HEK293 (cell line): Measurements from ENCODE around the gene SRSF2.
A peak's percentile ranks its signal among the peaks of the same experiment; 100 is the strongest.

Experiments used
- RBAK ChIP-seq: fragments of 450-650 bp; formaldehyde crosslinking; IDR thresholded peaks from 2 replicates; pipeline ENCODE4 v1.5.1; 2016; ENCODE audit warnings: missing biosample characterization, missing genetic modification characterization
- REPIN1 ChIP-seq: fragments of 450-650 bp; formaldehyde crosslinking; IDR thresholded peaks from 2 replicates; pipeline ENCODE4 v1.5.1; 2017; ENCODE audit warnings: missing biosample characterization, missing genetic modification characterization, low read depth
- SETDB1 ChIP-seq: IDR thresholded peaks from one replicate; pipeline ENCODE4 v1.6.1; 2017; ENCODE audit warnings: mild to moderate bottlenecking, low read length, moderate library complexity, mixed read lengths; ENCODE audit not compliant: insufficient read length
- TRIM28 ChIP-seq: IDR thresholded peaks from 2 replicates; pipeline ENCODE4 v1.6.1; 2011; ENCODE audit warnings: low read length, control low read depth, borderline replicate concordance
- ZIC2 ChIP-seq: fragments of 450-650 bp; formaldehyde crosslinking; IDR thresholded peaks from 2 replicates; pipeline ENCODE4 v1.5.1; 2016; ENCODE audit warnings: missing biosample characterization, missing genetic modification characterization
- ZNF174 ChIP-seq: fragments of 450-650 bp; formaldehyde crosslinking; IDR thresholded peaks from 2 replicates; pipeline ENCODE4 v1.5.0; 2017; ENCODE audit warnings: missing biosample characterization, mild to moderate bottlenecking, missing genetic modification characterization
- ZNF175 ChIP-seq: fragments of 450-650 bp; formaldehyde crosslinking; IDR thresholded peaks from 2 replicates; pipeline ENCODE4 v1.5.1; 2016; ENCODE audit warnings: missing biosample characterization, missing genetic modification characterization
- ZNF2 ChIP-seq: fragments of 450-650 bp; formaldehyde crosslinking; IDR thresholded peaks from 2 replicates; pipeline ENCODE4 v1.5.1; 2016; ENCODE audit warnings: missing biosample characterization, missing genetic modification characterization
- ZNF404 ChIP-seq: fragments of 450-650 bp; formaldehyde crosslinking; IDR thresholded peaks from 2 replicates; pipeline ENCODE4 v1.5.1; 2017; ENCODE audit warnings: missing biosample characterization, missing genetic modification characterization
- ZNF510 ChIP-seq: fragments of 450-650 bp; formaldehyde crosslinking; IDR thresholded peaks from 2 replicates; pipeline ENCODE4 v1.5.1; 2018; ENCODE audit warnings: mild to moderate bottlenecking, missing genetic modification characterization, missing biosample characterization; ENCODE audit not compliant: insufficient replicate concordance
- ZNF530 ChIP-seq: fragments of 450-650 bp; formaldehyde crosslinking; IDR thresholded peaks from 2 replicates; pipeline ENCODE4 v1.5.1; 2016; ENCODE audit warnings: low read depth, missing biosample characterization, missing genetic modification characterization
- ZNF600 ChIP-seq: fragments of 450-650 bp; formaldehyde crosslinking; IDR thresholded peaks from 2 replicates; pipeline ENCODE4 v1.5.1; 2016; ENCODE audit warnings: missing biosample characterization, missing genetic modification characterization
- ZNF785 ChIP-seq: fragments of 450-650 bp; formaldehyde crosslinking; IDR thresholded peaks from 2 replicates; pipeline ENCODE4 v1.5.1; 2016; ENCODE audit warnings: missing biosample characterization, missing genetic modification characterization
- TF ChIP-seq, protein P1 (sequence below): fragments of 450-650 bp; formaldehyde crosslinking; IDR thresholded peaks from 2 replicates; pipeline ENCODE4 v1.5.1; 2016; ENCODE audit warnings: missing biosample characterization, missing genetic modification characterization
- TF ChIP-seq, protein P2 (sequence below): sonication (generic); formaldehyde crosslinking; IDR thresholded peaks from 2 replicates; pipeline ENCODE4 v1.8.1; 2022; ENCODE audit warnings: mild to moderate bottlenecking, moderate library complexity, missing genetic modification reagents
- TF ChIP-seq, protein P3 (sequence below): fragments of 450-650 bp; formaldehyde crosslinking; IDR thresholded peaks from 2 replicates; pipeline ENCODE4 v1.5.1; 2016; ENCODE audit warnings: missing biosample characterization, missing genetic modification characterization
- TF ChIP-seq, protein P4 (sequence below): fragments of 450-650 bp; formaldehyde crosslinking; IDR thresholded peaks from 2 replicates; pipeline ENCODE4 v1.5.1; 2017; ENCODE audit warnings: missing biosample characterization, missing genetic modification characterization
- TF ChIP-seq, protein P5 (sequence below): fragments of 450-650 bp; formaldehyde crosslinking; IDR thresholded peaks from 2 replicates; pipeline ENCODE4 v1.5.1; 2016; ENCODE audit warnings: missing biosample characterization, missing genetic modification characterization, borderline replicate concordance
- TF ChIP-seq, protein P6 (sequence below): IDR thresholded peaks from 2 replicates; pipeline ENCODE4 v1.6.1; 2011; ENCODE audit warnings: mild to moderate bottlenecking, low read depth, low read length, borderline replicate concordance
- TF ChIP-seq, protein P7 (sequence below): fragments of 450-650 bp; formaldehyde crosslinking; IDR thresholded peaks from 2 replicates; pipeline ENCODE4 v1.5.1; 2016; ENCODE audit warnings: missing biosample characterization, missing genetic modification characterization
- TF ChIP-seq, protein P8 (sequence below): fragments of 450-650 bp; formaldehyde crosslinking; IDR thresholded peaks from 2 replicates; pipeline ENCODE4 v1.5.1; 2016; ENCODE audit warnings: missing biosample characterization, missing genetic modification characterization
- TF ChIP-seq, protein P9 (sequence below): fragments of 450-650 bp; formaldehyde crosslinking; IDR thresholded peaks from 2 replicates; pipeline ENCODE4 v1.5.1; 2016; ENCODE audit warnings: missing biosample characterization, missing genetic modification characterization

SRSF2 gene

DNA sequence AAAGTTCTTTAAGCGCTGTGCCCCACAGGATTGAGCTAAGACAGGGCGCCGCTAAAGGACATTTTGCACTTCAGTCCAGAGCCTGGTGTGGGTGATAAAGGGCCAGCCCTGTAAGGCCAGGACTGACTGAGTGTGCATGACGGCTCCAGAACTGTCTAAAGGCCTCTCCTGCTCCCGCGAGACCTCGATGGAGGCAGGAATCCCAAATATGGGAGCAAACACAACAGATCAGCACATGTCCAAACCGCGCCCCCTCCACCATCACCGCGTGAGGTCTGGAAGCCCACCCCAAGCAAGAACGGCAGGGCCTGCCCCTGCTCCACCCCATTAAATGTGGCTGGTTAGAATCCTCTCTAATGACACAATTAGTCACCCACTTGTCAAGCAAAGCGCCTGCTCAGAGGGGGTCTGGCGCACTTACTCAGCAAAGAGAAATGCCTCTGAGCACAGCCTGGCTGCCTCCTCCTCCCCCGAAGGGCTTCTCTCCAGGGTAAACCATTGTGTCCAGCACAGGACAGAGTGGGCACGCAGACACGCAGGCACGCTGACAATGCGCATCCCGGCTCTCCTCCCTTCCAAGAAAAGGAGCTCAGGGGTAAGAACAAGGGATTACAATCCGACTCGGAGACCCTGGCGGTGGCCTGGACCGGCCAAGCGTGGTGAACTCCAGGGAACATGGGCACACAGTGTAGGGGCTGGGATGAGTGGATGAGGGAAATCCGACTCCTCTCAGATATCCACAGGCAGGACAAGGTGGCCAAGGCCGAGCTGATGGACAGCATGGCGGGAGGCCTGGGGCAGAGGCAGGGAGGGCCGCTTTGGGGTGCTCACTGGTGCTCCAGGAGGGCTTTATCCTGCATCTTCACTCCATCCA, 27.8 kb downstream of the SRSF2 start (continued):
- TF ChIP-seq, protein P1, sequence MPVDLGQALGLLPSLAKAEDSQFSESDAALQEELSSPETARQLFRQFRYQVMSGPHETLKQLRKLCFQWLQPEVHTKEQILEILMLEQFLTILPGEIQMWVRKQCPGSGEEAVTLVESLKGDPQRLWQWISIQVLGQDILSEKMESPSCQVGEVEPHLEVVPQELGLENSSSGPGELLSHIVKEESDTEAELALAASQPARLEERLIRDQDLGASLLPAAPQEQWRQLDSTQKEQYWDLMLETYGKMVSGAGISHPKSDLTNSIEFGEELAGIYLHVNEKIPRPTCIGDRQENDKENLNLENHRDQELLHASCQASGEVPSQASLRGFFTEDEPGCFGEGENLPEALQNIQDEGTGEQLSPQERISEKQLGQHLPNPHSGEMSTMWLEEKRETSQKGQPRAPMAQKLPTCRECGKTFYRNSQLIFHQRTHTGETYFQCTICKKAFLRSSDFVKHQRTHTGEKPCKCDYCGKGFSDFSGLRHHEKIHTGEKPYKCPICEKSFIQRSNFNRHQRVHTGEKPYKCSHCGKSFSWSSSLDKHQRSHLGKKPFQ (tag by site-specific recombination) = no peak
- no peak for TF ChIP-seq ZNF510 (tag by site-specific recombination)
- no peak for TF ChIP-seq RBAK (tag by site-specific recombination)
- TF ChIP-seq, protein P2, sequence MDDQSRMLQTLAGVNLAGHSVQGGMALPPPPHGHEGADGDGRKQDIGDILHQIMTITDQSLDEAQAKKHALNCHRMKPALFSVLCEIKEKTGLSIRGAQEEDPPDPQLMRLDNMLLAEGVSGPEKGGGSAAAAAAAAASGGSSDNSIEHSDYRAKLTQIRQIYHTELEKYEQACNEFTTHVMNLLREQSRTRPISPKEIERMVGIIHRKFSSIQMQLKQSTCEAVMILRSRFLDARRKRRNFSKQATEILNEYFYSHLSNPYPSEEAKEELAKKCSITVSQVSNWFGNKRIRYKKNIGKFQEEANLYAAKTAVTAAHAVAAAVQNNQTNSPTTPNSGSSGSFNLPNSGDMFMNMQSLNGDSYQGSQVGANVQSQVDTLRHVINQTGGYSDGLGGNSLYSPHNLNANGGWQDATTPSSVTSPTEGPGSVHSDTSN (CRISPR knock-in tag) = no peak; the same call in none of the 2 replicates
- TF ChIP-seq ZIC2 (tag by site-specific recombination) = peak; percentile 90
- no peak for TF ChIP-seq REPIN1
- TF ChIP-seq, protein P3, sequence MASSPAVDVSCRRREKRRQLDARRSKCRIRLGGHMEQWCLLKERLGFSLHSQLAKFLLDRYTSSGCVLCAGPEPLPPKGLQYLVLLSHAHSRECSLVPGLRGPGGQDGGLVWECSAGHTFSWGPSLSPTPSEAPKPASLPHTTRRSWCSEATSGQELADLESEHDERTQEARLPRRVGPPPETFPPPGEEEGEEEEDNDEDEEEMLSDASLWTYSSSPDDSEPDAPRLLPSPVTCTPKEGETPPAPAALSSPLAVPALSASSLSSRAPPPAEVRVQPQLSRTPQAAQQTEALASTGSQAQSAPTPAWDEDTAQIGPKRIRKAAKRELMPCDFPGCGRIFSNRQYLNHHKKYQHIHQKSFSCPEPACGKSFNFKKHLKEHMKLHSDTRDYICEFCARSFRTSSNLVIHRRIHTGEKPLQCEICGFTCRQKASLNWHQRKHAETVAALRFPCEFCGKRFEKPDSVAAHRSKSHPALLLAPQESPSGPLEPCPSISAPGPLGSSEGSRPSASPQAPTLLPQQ (tag by site-specific recombination) = no peak
- TF ChIP-seq ZNF404 = no peak
- 0 out of 2 replicates have a peak, but pooled peaks have one; percentile 26 for TF ChIP-seq ZNF2 (tag by site-specific recombination)
- TF ChIP-seq ZNF174 (tag by site-specific recombination) = no peak
- TF ChIP-seq, protein P4, sequence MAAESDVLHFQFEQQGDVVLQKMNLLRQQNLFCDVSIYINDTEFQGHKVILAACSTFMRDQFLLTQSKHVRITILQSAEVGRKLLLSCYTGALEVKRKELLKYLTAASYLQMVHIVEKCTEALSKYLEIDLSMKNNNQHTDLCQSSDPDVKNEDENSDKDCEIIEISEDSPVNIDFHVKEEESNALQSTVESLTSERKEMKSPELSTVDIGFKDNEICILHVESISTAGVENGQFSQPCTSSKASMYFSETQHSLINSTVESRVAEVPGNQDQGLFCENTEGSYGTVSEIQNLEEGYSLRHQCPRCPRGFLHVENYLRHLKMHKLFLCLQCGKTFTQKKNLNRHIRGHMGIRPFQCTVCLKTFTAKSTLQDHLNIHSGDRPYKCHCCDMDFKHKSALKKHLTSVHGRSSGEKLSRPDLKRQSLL (tag by site-specific recombination) = peak; percentile 88
- TF ChIP-seq, protein P5, sequence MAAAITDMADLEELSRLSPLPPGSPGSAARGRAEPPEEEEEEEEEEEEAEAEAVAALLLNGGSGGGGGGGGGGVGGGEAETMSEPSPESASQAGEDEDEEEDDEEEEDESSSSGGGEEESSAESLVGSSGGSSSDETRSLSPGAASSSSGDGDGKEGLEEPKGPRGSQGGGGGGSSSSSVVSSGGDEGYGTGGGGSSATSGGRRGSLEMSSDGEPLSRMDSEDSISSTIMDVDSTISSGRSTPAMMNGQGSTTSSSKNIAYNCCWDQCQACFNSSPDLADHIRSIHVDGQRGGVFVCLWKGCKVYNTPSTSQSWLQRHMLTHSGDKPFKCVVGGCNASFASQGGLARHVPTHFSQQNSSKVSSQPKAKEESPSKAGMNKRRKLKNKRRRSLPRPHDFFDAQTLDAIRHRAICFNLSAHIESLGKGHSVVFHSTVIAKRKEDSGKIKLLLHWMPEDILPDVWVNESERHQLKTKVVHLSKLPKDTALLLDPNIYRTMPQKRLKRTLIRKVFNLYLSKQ (tag by site-specific recombination) = no peak
- TF ChIP-seq ZNF600 (tag by site-specific recombination) = peak; percentile 97
- TF ChIP-seq, protein P6, sequence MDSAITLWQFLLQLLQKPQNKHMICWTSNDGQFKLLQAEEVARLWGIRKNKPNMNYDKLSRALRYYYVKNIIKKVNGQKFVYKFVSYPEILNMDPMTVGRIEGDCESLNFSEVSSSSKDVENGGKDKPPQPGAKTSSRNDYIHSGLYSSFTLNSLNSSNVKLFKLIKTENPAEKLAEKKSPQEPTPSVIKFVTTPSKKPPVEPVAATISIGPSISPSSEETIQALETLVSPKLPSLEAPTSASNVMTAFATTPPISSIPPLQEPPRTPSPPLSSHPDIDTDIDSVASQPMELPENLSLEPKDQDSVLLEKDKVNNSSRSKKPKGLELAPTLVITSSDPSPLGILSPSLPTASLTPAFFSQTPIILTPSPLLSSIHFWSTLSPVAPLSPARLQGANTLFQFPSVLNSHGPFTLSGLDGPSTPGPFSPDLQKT = peak; percentile 88
- TF ChIP-seq, protein P7, sequence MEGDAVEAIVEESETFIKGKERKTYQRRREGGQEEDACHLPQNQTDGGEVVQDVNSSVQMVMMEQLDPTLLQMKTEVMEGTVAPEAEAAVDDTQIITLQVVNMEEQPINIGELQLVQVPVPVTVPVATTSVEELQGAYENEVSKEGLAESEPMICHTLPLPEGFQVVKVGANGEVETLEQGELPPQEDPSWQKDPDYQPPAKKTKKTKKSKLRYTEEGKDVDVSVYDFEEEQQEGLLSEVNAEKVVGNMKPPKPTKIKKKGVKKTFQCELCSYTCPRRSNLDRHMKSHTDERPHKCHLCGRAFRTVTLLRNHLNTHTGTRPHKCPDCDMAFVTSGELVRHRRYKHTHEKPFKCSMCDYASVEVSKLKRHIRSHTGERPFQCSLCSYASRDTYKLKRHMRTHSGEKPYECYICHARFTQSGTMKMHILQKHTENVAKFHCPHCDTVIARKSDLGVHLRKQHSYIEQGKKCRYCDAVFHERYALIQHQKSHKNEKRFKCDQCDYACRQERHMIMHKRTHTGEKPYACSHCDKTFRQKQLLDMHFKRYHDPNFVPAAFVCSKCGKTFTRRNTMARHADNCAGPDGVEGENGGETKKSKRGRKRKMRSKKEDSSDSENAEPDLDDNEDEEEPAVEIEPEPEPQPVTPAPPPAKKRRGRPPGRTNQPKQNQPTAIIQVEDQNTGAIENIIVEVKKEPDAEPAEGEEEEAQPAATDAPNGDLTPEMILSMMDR (tag by site-specific recombination) = no peak
- peak; percentile 68; the same call in 1 of the 2 replicates for TF ChIP-seq TRIM28
- TF ChIP-seq SETDB1 = no peak
- TF ChIP-seq, protein P8, sequence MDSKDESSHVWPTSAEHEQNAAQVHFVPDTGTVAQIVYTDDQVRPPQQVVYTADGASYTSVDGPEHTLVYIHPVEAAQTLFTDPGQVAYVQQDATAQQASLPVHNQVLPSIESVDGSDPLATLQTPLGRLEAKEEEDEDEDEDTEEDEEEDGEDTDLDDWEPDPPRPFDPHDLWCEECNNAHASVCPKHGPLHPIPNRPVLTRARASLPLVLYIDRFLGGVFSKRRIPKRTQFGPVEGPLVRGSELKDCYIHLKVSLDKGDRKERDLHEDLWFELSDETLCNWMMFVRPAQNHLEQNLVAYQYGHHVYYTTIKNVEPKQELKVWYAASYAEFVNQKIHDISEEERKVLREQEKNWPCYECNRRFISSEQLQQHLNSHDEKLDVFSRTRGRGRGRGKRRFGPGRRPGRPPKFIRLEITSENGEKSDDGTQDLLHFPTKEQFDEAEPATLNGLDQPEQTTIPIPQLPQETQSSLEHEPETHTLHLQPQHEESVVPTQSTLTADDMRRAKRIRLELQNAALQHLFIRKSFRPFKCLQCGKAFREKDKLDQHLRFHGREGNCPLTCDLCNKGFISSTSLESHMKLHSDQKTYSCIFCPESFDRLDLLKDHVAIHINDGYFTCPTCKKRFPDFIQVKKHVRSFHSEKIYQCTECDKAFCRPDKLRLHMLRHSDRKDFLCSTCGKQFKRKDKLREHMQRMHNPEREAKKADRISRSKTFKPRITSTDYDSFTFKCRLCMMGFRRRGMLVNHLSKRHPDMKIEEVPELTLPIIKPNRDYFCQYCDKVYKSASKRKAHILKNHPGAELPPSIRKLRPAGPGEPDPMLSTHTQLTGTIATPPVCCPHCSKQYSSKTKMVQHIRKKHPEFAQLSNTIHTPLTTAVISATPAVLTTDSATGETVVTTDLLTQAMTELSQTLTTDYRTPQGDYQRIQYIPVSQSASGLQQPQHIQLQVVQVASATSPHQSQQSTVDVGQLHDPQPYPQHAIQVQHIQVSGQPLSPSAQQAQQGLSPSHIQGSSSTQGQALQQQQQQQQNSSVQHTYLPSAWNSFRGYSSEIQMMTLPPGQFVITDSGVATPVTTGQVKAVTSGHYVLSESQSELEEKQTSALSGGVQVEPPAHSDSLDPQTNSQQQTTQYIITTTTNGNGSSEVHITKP (tag by site-specific recombination) = peak; percentile 81
- no peak for TF ChIP-seq ZNF530 (tag by site-specific recombination)
- no peak for TF ChIP-seq ZNF175 (tag by site-specific recombination)
- TF ChIP-seq, protein P9, sequence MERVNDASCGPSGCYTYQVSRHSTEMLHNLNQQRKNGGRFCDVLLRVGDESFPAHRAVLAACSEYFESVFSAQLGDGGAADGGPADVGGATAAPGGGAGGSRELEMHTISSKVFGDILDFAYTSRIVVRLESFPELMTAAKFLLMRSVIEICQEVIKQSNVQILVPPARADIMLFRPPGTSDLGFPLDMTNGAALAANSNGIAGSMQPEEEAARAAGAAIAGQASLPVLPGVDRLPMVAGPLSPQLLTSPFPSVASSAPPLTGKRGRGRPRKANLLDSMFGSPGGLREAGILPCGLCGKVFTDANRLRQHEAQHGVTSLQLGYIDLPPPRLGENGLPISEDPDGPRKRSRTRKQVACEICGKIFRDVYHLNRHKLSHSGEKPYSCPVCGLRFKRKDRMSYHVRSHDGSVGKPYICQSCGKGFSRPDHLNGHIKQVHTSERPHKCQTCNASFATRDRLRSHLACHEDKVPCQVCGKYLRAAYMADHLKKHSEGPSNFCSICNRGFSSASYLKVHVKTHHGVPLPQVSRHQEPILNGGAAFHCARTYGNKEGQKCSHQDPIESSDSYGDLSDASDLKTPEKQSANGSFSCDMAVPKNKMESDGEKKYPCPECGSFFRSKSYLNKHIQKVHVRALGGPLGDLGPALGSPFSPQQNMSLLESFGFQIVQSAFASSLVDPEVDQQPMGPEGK (tag by site-specific recombination) = peak; percentile 99
- TF ChIP-seq ZNF785 (tag by site-specific recombination) = no peak
